GM18858 (cell line): Measurements from ENCODE around the gene COL6A2.

ENCODE experiments used
- ATAC-seq: cut with Tn5 transposase; IDR thresholded peaks from one replicate; pipeline ENCODE4 v1.9.1; 2021; ENCODE audit not compliant: unreplicated experiment

The COL6A2 gene

GRCh38 chr21:46112725-46113215, 14.9 kb downstream of the COL6A2 start:
- no peak for ATAC-seq

GRCh38 chr21:46113497-46114176, 15.7 kb downstream of the COL6A2 start:
- ATAC-seq = no peak

GRCh38 chr21:46114963-46115362, 17.1 kb downstream of the COL6A2 start:
- ATAC-seq = no peak

- ATAC-seq = no peak
These were observed 17.7 kb downstream of the COL6A2 start for GRCh38 chr21:46115441-46116188.

GRCh38 chr21:46116189-46116775, 18.4 kb downstream of the COL6A2 start:
- ATAC-seq = no peak

GRCh38 chr21:46116776-46117585, 19.1 kb downstream of the COL6A2 start:
- no peak for ATAC-seq

- ATAC-seq = no peak
These were observed 19.8 kb downstream of the COL6A2 start for GRCh38 chr21:46117586-46118315.

GRCh38 chr21:46118316-46119143, 20.6 kb downstream of the COL6A2 start:
- ATAC-seq = no peak

GRCh38 chr21:46119144-46119636, 21.3 kb downstream of the COL6A2 start:
- ATAC-seq = no peak

- ATAC-seq = no peak
These were observed 21.8 kb downstream of the COL6A2 start for GRCh38 chr21:46119637-46120271.

- ATAC-seq = no peak
These were observed 22.7 kb downstream of the COL6A2 start for GRCh38 chr21:46120301-46121285.

- no peak for ATAC-seq
These were observed 23.6 kb downstream of the COL6A2 start for GRCh38 chr21:46121286-46122221.

GRCh38 chr21:46122237-46122671, 24.3 kb downstream of the COL6A2 start:
- no peak for ATAC-seq

- ATAC-seq = no peak
These were observed 25.1 kb downstream of the COL6A2 start for GRCh38 chr21:46122758-46123683.

GRCh38 chr21:46124083-46124925, 26.4 kb downstream of the COL6A2 start:
- no peak for ATAC-seq
